ENCODE results near the gene PSMD3.
"Not testable (repeated sequence)": the region's sequence is repeated elsewhere in the genome, so short reads cannot be mapped to it uniquely, and the experiment has no call there.

Gene PSMD3

GRCh38 chr17:39980351-39981206 lies at the start of gene PSMD3:
Gene PSMD3, plus strand, starts transcription at chr17:39980807. Its CDS starts 164 bp downstream, at chr17:39980971.
- peak; percentile 99 for DNase-seq (ENCODE audit: insufficient read length, low spot score)
- FAIRE-seq = peak; percentile 83

- no peak for DNase-seq (ENCODE audit: insufficient read length, low spot score)
- FAIRE-seq = no peak
These were observed 46.7 kb upstream of the PSMD3 start for GRCh38 chr17:39933912-39934311.

- FAIRE-seq = no peak
- DNase-seq (ENCODE audit: insufficient read length, low spot score) = no peak
These were observed 46.3 kb upstream of the PSMD3 start for GRCh38 chr17:39934324-39934723.

- DNase-seq (ENCODE audit: insufficient read length, low spot score) (no peak), FAIRE-seq (no peak)
These were observed 44.7 kb upstream of the PSMD3 start for GRCh38 chr17:39935909-39936308.

GRCh38 chr17:39937447-39937846 lies 43.2 kb upstream of the PSMD3 start:
- DNase-seq (ENCODE audit: insufficient read length, low spot score) (no peak), FAIRE-seq (no peak)

GRCh38 chr17:39938140-39938869 lies 42.3 kb upstream of the PSMD3 start:
- no peak for FAIRE-seq
- DNase-seq (ENCODE audit: insufficient read length, low spot score) = no peak

- DNase-seq (ENCODE audit: insufficient read length, low spot score) (no peak), FAIRE-seq (no peak)
These were observed 41.5 kb upstream of the PSMD3 start for GRCh38 chr17:39939106-39939505.

GRCh38 chr17:39939588-39940419 lies 40.8 kb upstream of the PSMD3 start:
- peak; percentile 62 for DNase-seq (ENCODE audit: insufficient read length, low spot score)
- FAIRE-seq = peak; percentile 90

GRCh38 chr17:39943702-39944392 lies 36.8 kb upstream of the PSMD3 start:
- FAIRE-seq = no peak
- no peak for DNase-seq (ENCODE audit: insufficient read length, low spot score)

- FAIRE-seq = no peak
- no peak for DNase-seq (ENCODE audit: insufficient read length, low spot score)
These were observed 36.3 kb upstream of the PSMD3 start for GRCh38 chr17:39944393-39944711.

- peak; percentile 36 for FAIRE-seq
- no peak for DNase-seq (ENCODE audit: insufficient read length, low spot score)
These were observed 33.9 kb upstream of the PSMD3 start for GRCh38 chr17:39946551-39947330.

- FAIRE-seq; DNase-seq (ENCODE audit: insufficient read length, low spot score): not testable (repeated sequence)
These were observed 32.1 kb upstream of the PSMD3 start for GRCh38 chr17:39948489-39948828.

- DNase-seq (ENCODE audit: insufficient read length, low spot score) (no peak), FAIRE-seq (peak; percentile 48)
These were observed 31.6 kb upstream of the PSMD3 start for GRCh38 chr17:39949028-39949427.

GRCh38 chr17:39950871-39951348 lies 29.7 kb upstream of the PSMD3 start:
- DNase-seq (ENCODE audit: insufficient read length, low spot score) = no peak
- no peak for FAIRE-seq

- peak; percentile 81 for FAIRE-seq
- DNase-seq (ENCODE audit: insufficient read length, low spot score) = no peak
These were observed 28.5 kb upstream of the PSMD3 start for GRCh38 chr17:39951924-39952679.

- peak; percentile 99 for FAIRE-seq
- peak; percentile 98 for DNase-seq (ENCODE audit: insufficient read length, low spot score)
These were observed 27.7 kb upstream of the PSMD3 start for GRCh38 chr17:39952680-39953470.

GRCh38 chr17:39953471-39953888 lies 27.1 kb upstream of the PSMD3 start:
- FAIRE-seq (no peak), DNase-seq (ENCODE audit: insufficient read length, low spot score) (no peak)

GRCh38 chr17:39954876-39955275 lies 25.7 kb upstream of the PSMD3 start:
- DNase-seq (ENCODE audit: insufficient read length, low spot score) (no peak), FAIRE-seq (no peak)

All from HTR-8/SVneo (cell line).